ENCODE measurements around the gene CRAMP1.

- TF ChIP-seq CBX8 (IDR thresholded peaks at IDR 0.05; ENCODE audit: borderline replicate concordance, low read depth, low read length) (no peak), BACH1 (IDR thresholded peaks at IDR 0.05; ENCODE audit: low read length) (no peak), POLR2AphosphoS5 (IDR thresholded peaks at IDR 0.05; ENCODE audit: low read depth, low read length) (no peak), POLR2A (IDR thresholded peaks at IDR 0.05; ENCODE audit: control extremely low read depth in 1 of 2, low read depth in 2 of 2, low read length in 2 of 2) (no peak), RFX5 (IDR thresholded peaks at IDR 0.05; ENCODE audit: borderline replicate concordance, low read depth, low read length) (no peak), GABPA (IDR thresholded peaks at IDR 0.05; ENCODE audit: borderline replicate concordance, insufficient read depth, low read length) (no peak), SP1 (IDR thresholded peaks at IDR 0.05; ENCODE audit: low read depth, low read length) (no peak), CTCF (IDR thresholded peaks at IDR 0.05; ENCODE audit: control extremely low read depth in 1 of 3, insufficient read depth in 1 of 3, low read depth in 1 of 3, low read length in 3 of 3) (no peak), MAFK (IDR thresholded peaks at IDR 0.05; ENCODE audit: low read depth, low read length) (no peak)
Measured at GRCh38 chr16:1676661-1677060, 64.5 kb downstream of the CRAMP1 start.
